IMR-90 (cell line): ENCODE data around the gene C1orf105. TPM values are rescaled to one million over a fixed set of nuclear protein-coding genes. Genes with fewer than 3 reads are reported as not detected.

Source experiments
- ATAC-seq: fragments of 200-7000 bp; cut with Tn5 transposase; 2 replicates; pipeline ENCODE4 v1.9.1; 2020; ENCODE audit warnings: low read depth, mild to moderate bottlenecking, moderate library complexity
- BruUV-seq: library from RNA; stranded (reverse); fragments of 400-500 nt; replicated peaks from 2 replicates; lab custom pipeline; 2021; lab: Mats Ljungman, UMichigan
- CTCF ChIA-PET: fragments of 300-600 bp; formaldehyde crosslinking; extraction: SDS; loops from one replicate; lab custom pipeline; 2021; ENCODE audit warnings: antibody characterized with exemption; lab: Yijun Ruan, JAX
- POLR2A ChIA-PET: fragments of 300-600 bp; sonication (Branson Sonifier 250); formaldehyde crosslinking; loops from one replicate; lab custom pipeline; 2022; ENCODE audit warnings: antibody characterized with exemption; ENCODE audit not compliant: unreplicated experiment; lab: Charles Lee
- DNase-seq: peaks from one replicate; pipeline ENCODE4 v3.0.0; 2013
- H2AFZ ChIP-seq: replicated peaks from 2 replicates; pipeline ENCODE3; 2013; ENCODE audit warnings: low read length, mild to moderate bottlenecking; ENCODE audit not compliant: poor library complexity
- H2AK5ac ChIP-seq: 2 replicates; pipeline ENCODE4 v1.6.1; 2013; ENCODE audit warnings: low read depth, low read length, inconsistent platforms
- H2AK9ac ChIP-seq: replicated peaks from 2 replicates; pipeline ENCODE3; 2013; ENCODE audit warnings: mild to moderate bottlenecking, low read depth, low read length, moderate library complexity; ENCODE audit not compliant: poor library complexity
- H2BK120ac ChIP-seq: 2 replicates; pipeline ENCODE4 v1.6.1; 2013; ENCODE audit warnings: low read depth, low read length, inconsistent platforms
- H2BK15ac ChIP-seq: 3 replicates; pipeline ENCODE4 v1.6.1; 2013; ENCODE audit warnings: low read depth, low read length, inconsistent platforms
- H2BK20ac ChIP-seq: 2 replicates; pipeline ENCODE4 v1.6.1; 2013; ENCODE audit warnings: low read depth, mild to moderate bottlenecking, inconsistent platforms, low read length, moderate library complexity
- H2BK5ac ChIP-seq: 2 replicates; pipeline ENCODE4 v1.6.1; 2013; ENCODE audit warnings: mild to moderate bottlenecking, low read depth, low read length, inconsistent platforms; ENCODE audit not compliant: poor library complexity, severe bottlenecking
- H3K14ac ChIP-seq: replicated peaks from 2 replicates; pipeline ENCODE4 v1.6.1; 2013; ENCODE audit warnings: low read depth, low read length, inconsistent platforms
- H3K18ac ChIP-seq: 2 replicates; pipeline ENCODE4 v1.6.1; 2013; ENCODE audit warnings: low read depth, low read length, control low read depth
- H3K23ac ChIP-seq: 2 replicates; pipeline ENCODE4 v1.6.1; 2013; ENCODE audit warnings: low read depth, low read length, inconsistent platforms
- H3K27ac ChIP-seq: 2 replicates; pipeline ENCODE4 v1.5.1; 2013; ENCODE audit warnings: mild to moderate bottlenecking, control low read depth, low read length; ENCODE audit not compliant: insufficient read depth
- H3K27me3 ChIP-seq: 2 replicates; pipeline ENCODE4 v1.6.1; 2013; ENCODE audit warnings: low read length; ENCODE audit not compliant: control insufficient read depth, insufficient read depth
- H3K36me3 ChIP-seq: 2 replicates; pipeline ENCODE4 v1.6.1; 2013; ENCODE audit warnings: low read length, mixed read lengths; ENCODE audit not compliant: control insufficient read depth, insufficient read depth
- H3K4ac ChIP-seq: 2 replicates; pipeline ENCODE4 v1.6.1; 2013; ENCODE audit warnings: low read depth, low read length, inconsistent platforms
- H3K4me1 ChIP-seq: 2 replicates; pipeline ENCODE4 v1.6.1; 2013; ENCODE audit warnings: low read length, mixed read lengths; ENCODE audit not compliant: control insufficient read depth, insufficient read depth
- H3K4me2 ChIP-seq: 2 replicates; pipeline ENCODE4 v1.6.1; 2013; ENCODE audit warnings: low read depth, mild to moderate bottlenecking, control low read depth, low read length, moderate library complexity
- H3K4me3 ChIP-seq: 2 replicates; pipeline ENCODE4 v1.5.1; 2013; ENCODE audit warnings: low read depth, mild to moderate bottlenecking, control low read depth, low read length, moderate library complexity; ENCODE audit not compliant: insufficient read depth
- H3K56ac ChIP-seq: 2 replicates; pipeline ENCODE4 v1.6.1; 2013; ENCODE audit warnings: low read length, inconsistent platforms; ENCODE audit not compliant: insufficient read depth; ENCODE audit errors: extremely low read depth
- H3K79me1 ChIP-seq, 2 experiments: 2 replicates each; pipeline ENCODE4 v1.6.1; 2013; ENCODE audit warnings: low read length in 2 of 2, inconsistent platforms in 1 of 2, low read depth in 1 of 2
- H3K9ac ChIP-seq: 2 replicates; pipeline ENCODE4 v1.6.1; 2013; ENCODE audit warnings: low read depth, low read length, control low read depth
- H3K9me1 ChIP-seq: 2 replicates; pipeline ENCODE4 v1.6.1; 2013; ENCODE audit warnings: low read length, inconsistent platforms; ENCODE audit not compliant: insufficient read depth
- H3K9me3 ChIP-seq: 2 replicates; pipeline ENCODE4 v1.6.1; 2013; ENCODE audit warnings: low read length; ENCODE audit not compliant: control insufficient read depth, insufficient read depth
- H4K20me1 ChIP-seq: 2 replicates; pipeline ENCODE4 v1.6.1; 2013; ENCODE audit warnings: low read length, inconsistent platforms; ENCODE audit not compliant: insufficient read depth
- H4K5ac ChIP-seq: 2 replicates; pipeline ENCODE4 v1.6.1; 2013; ENCODE audit warnings: mild to moderate bottlenecking, low read depth, low read length, control low read depth
- H4K8ac ChIP-seq, 2 experiments: 2 replicates each; pipeline ENCODE4 v1.6.1; 2013; ENCODE audit warnings: low read depth in 2 of 2, low read length in 2 of 2, control low read depth in 1 of 2, inconsistent platforms in 1 of 2
- H4K91ac ChIP-seq: 2 replicates; pipeline ENCODE4 v1.6.1; 2013; ENCODE audit warnings: low read depth, low read length, inconsistent platforms; ENCODE audit not compliant: insufficient read depth
- FOS ChIP-seq: fragments of 150-350 bp; IDR thresholded peaks from 2 replicates; pipeline ENCODE4 v1.6.1; 2016; ENCODE audit warnings: low read depth, low read length
- NFE2L2 ChIP-seq: fragments of 150-350 bp; IDR thresholded peaks from 2 replicates; pipeline ENCODE4 v1.6.1; 2016; ENCODE audit warnings: low read depth, mild to moderate bottlenecking, low read length
- POLR2A ChIP-seq: IDR thresholded peaks from 2 replicates; pipeline ENCODE4 v1.6.1; 2012; ENCODE audit warnings: mild to moderate bottlenecking, low read depth, low read length
- RCOR1 ChIP-seq: IDR thresholded peaks from 2 replicates; pipeline ENCODE4 v1.6.1; 2012; ENCODE audit warnings: mild to moderate bottlenecking, low read length, improper control_type of control experiment; ENCODE audit not compliant: insufficient replicate concordance
- RFX5 ChIP-seq: IDR thresholded peaks from 2 replicates; pipeline ENCODE4 v1.8.0; 2012; ENCODE audit warnings: low read depth, mild to moderate bottlenecking, low read length, moderate library complexity
- SMC3 ChIP-seq: fragments of 150-350 bp; IDR thresholded peaks from 2 replicates; pipeline ENCODE4 v1.6.1; 2016; ENCODE audit warnings: low read depth, mild to moderate bottlenecking, antibody characterized with exemption, low read length, moderate library complexity
- WGBS, 2 experiments: methylation state at CpG; one replicate each; pipeline versions ENCODE4 v1.1.5 to v1.1.7; 2013; ENCODE audit warnings: missing lambda C conversion rate in 2 of 2; ENCODE audit not compliant: insufficient read length in 1 of 2; ENCODE audit errors: extremely low coverage in 2 of 2; 5-methylcytosine and 5-hydroxymethylcytosine counted together
- dilution Hi-C: fragments of 300-500 bp; cut with HindIII; formaldehyde crosslinking; loops from one replicate; pipeline ENCODE4 v1.14.3; 2018; ENCODE audit warnings: low sequenced_read_pairs; ENCODE audit not compliant: unreplicated experiment
- in situ Hi-C: fragments of 300-500 bp; cut with MboI; formaldehyde crosslinking; loops from 3 replicates; pipeline ENCODE4 v1.14.3; 2019; ENCODE audit warnings: low sequenced_read_pairs, inconsistent platforms, mixed read lengths
- intact Hi-C: fragments of 100-400 bp; cut with micrococcal nuclease; formaldehyde crosslinking; loops from 2 replicates; pipeline ENCODE4 v1.10.0; 2022
- polyA plus RNA-seq, 3 experiments: library from polyadenylated mRNA; depleted of rRNA; stranded (reverse); fragments of >200 nt; gene quantifications; 2 replicates each; pipeline ENCODE4 v1.2.3, GENCODE V29; 2012; ENCODE audit warnings: low replicate concordance in 1 of 3
- total RNA-seq: library from RNA; depleted of rRNA; stranded (reverse); fragments of >200 nt; gene quantifications from 2 replicates; pipeline ENCODE4 v1.2.3, GENCODE V29; 2012

Gene C1orf105
- total and polyA plus RNA-seq, 2 of the 4 experiments (the other 2 are of a cell fraction): not detected

GRCh38 chr1:172430128-172430454 lies 9.6 kb downstream of the C1orf105 start (continued):
- no peak for TF ChIP-seq SMC3
- no peak for TF ChIP-seq NFE2L2
- TF ChIP-seq FOS: no peak

GRCh38 chr1:172431204-172431603 lies 10.7 kb downstream of the C1orf105 start:
- in situ Hi-C loops: no loop called here
- no peak for TF ChIP-seq RCOR1
- TF ChIP-seq RFX5: no peak
- TF ChIP-seq POLR2A: no peak
- Histone ChIP-seq H3K27ac (no peak overlapping the region), H3K9me1 (no peaks in the 10 kb centered on the region), H3K4me1 (no peaks in the 10 kb centered on the region), H4K5ac (no peak overlapping the region), H3K56ac (no peak overlapping the region), H3K4me2 (no peak overlapping the region), H3K9ac (no peak overlapping the region), H4K20me1 (peaks cover 4% of the 10 kb centered on the region; the same call in 1 of the 2 replicates), H3K27me3 (no peaks in the 10 kb centered on the region), H2AFZ (no peak overlapping the region), H3K4me3 (no peak overlapping the region), H2BK20ac (no peak overlapping the region), H2AK5ac (no peak overlapping the region), H3K14ac (no peak overlapping the region), H4K91ac (no peak overlapping the region), H2BK15ac (no peak overlapping the region), H3K23ac (no peak overlapping the region), H2BK5ac (no peak overlapping the region), H3K79me1 (peaks cover 0 to 14% of the 10 kb centered on the region in 2 experiments; a peak in 3 of 4 replicates), H3K18ac (no peak overlapping the region), H2BK120ac (no peak overlapping the region), H3K36me3 (no peaks in the 10 kb centered on the region), H4K8ac (no peak overlapping the region), H3K9me3 (no peaks in the 10 kb centered on the region), H3K4ac (no peak overlapping the region), H2AK9ac (no peak overlapping the region)
- intact Hi-C loops: no loop called here
- ATAC-seq (no peak), DNase-seq (no peak)
- POLR2A ChIA-PET: no interaction called here
- WGBS, 2 experiments: no CpG with 5 or more reads among the region's 2 CpGs
- BruUV-seq: no TSS peak
- CTCF ChIA-PET: no interaction called here
- dilution Hi-C loops: no loop called here
